Adrenal gland (tissue), 5 donors: Measurements from ENCODE around the gene SAFB.

Source experiments
- CTCF ChIP-seq, 6 experiments: fragments of 450-650 bp in 4 of 6; fragments of 200-600 bp in 2 of 6; sonication (generic) in 1 of 6; IDR thresholded peaks; 1 replicate in 5 of 6; 2 replicates in 1 of 6; pipeline versions ENCODE4 v1.5.1 to v1.8.0; 2016 to 2021; ENCODE audit warnings: antibody characterized with exemption in 6 of 6, mild to moderate bottlenecking in 2 of 6, moderate library complexity in 1 of 6
- POLR2A ChIP-seq, 2 donors: fragments of 450-650 bp; IDR thresholded peaks; one replicate each; pipeline ENCODE4 v1.6.1; 2017; ENCODE audit warnings: antibody characterized with exemption in 2 of 2, mild to moderate bottlenecking in 2 of 2, moderate library complexity in 1 of 2
- donor health status: DM: no; HTN: no; CAD: no.

- TF ChIP-seq POLR2A (IDR thresholded peaks at IDR 0.05) (no peak), CTCF (IDR thresholded peaks at IDR 0.05) (no peak)
Observed at GRCh38 chr19:5637971-5638370, 15.1 kb downstream of the SAFB start.
